Peyer's patch (tissue), 4 donors: ENCODE results near the gene DNAJC24. TPM values are rescaled to one million over a fixed set of nuclear protein-coding genes. Genes with fewer than 3 reads are reported as not detected.
"Not testable (repeated sequence)": the region's sequence is repeated elsewhere in the genome, so short reads cannot be mapped to it uniquely, and the experiment has no call there.

Experiments used
- DNase-seq, 3 donors: peaks; one replicate each; pipeline ENCODE4 v3.0.0-alpha.2; 2017 to 2019
- H3K27ac ChIP-seq, 4 donors: fragments of 200-600 bp; sonication (generic); one replicate each; pipeline ENCODE4 v1.5.1; 2016 to 2019
- H3K27me3 ChIP-seq, 2 donors: fragments of 200-600 bp; sonication (generic); one replicate each; pipeline ENCODE4 v1.5.1; 2019
- H3K36me3 ChIP-seq, 3 donors: fragments of 200-600 bp; sonication (generic); one replicate each; pipeline ENCODE4 v1.5.1; 2016 to 2019
- H3K4me1 ChIP-seq, 4 donors: fragments of 200-600 bp; sonication (generic); one replicate each; pipeline ENCODE4 v1.5.1; 2016 to 2019
- H3K4me3 ChIP-seq, 4 donors: fragments of 200-600 bp; sonication (generic); 1 replicate in 3 of 4; 2 replicates in 1 of 4; pipeline ENCODE4 v1.5.1; 2016 to 2019; ENCODE audit warnings: mild to moderate bottlenecking in 1 of 4
- H3K9me3 ChIP-seq, 4 donors: fragments of 200-600 bp; sonication (generic); one replicate each; pipeline ENCODE4 v1.5.1; 2016 to 2019; ENCODE audit warnings: mild to moderate bottlenecking in 1 of 4
- POLR2A ChIP-seq, 2 donors: fragments of 450-650 bp; IDR thresholded peaks; one replicate each; pipeline ENCODE4 v1.5.1; 2017; ENCODE audit warnings: antibody characterized with exemption in 2 of 2, mild to moderate bottlenecking in 2 of 2, moderate library complexity in 2 of 2
- total RNA-seq, 4 donors: library from RNA; depleted of rRNA; stranded (reverse); fragments of >200 nt; gene quantifications; one replicate each; pipeline ENCODE4 v1.1.0, GENCODE V29; 2016
- TF ChIP-seq, protein P1 (sequence below), 6 experiments: fragments of 450-650 bp in 4 of 6; fragments of 200-600 bp in 2 of 6; sonication (generic) in 1 of 6; IDR thresholded peaks; one replicate each; pipeline ENCODE4 v1.5.1; 2017 to 2019; ENCODE audit warnings: antibody characterized with exemption in 6 of 6, mild to moderate bottlenecking in 3 of 6, moderate library complexity in 1 of 6

The DNAJC24 gene, protein sequence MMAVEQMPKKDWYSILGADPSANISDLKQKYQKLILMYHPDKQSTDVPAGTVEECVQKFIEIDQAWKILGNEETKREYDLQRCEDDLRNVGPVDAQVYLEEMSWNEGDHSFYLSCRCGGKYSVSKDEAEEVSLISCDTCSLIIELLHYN
- 10 to 100 TPM; 12.1 to 17.3 (median 15.8) TPM for total RNA-seq

DNA sequence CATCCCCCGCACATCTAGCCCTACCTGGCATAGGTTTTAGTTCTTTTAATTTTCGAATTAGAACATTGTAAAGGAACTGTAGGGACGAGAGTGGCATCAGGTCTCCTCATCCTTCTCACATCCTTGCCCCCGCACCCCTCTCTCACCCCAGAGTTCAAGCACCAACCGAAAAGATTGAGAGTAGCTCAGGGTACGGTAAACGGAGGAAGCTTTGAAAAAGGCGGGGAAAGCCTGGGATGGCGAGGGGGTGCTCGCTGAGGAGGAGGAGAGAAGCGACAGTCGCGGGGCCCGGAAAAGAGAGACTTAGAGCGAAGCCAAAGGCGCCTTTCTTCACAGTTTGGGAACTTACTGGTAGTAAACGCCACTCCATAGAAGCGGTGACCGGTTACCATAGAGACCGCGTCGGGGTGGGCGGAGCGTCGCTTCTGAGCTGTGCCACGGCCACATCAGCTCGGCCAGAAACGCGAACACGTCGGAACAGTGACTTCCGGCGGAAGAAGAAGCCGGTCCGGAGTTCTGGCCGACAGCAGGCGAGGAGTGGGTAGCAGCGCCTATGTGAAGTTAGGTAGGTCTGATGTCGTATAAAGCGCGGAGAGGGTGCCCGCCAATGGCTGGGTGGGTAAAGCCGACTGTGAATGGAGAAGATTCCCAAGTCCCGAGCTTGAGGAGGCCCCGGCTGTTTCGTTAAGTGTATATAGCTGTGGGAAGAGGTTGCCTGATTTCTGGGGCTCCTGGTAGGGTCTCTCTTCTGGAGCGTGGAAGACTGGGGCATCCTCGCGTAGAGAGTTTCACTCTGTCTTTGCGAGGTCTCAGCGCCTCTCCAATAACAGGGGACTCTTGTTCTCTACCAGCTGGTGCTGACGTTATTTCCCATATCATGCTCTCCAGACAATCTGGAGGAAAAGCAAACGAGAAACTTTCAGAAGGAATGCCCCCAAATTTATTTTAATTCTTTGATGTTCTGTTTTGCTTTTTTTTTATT, at the start of gene DNAJC24, which contains the start of gene DCDC1:
Gene DNAJC24 (plus strand): TSS at position 513 of the 982 bp plus-strand sequence. CDS start 889 bp downstream, outside the sequence.
Gene DCDC1 (minus strand): TSS at position 392 of the 982 bp plus-strand sequence. CDS start 41,459 bp downstream, outside the sequence.
- peak; percentile 20 to 32 for TF ChIP-seq POLR2A (IDR thresholded peaks at IDR 0.05)
- TF ChIP-seq, protein P1, sequence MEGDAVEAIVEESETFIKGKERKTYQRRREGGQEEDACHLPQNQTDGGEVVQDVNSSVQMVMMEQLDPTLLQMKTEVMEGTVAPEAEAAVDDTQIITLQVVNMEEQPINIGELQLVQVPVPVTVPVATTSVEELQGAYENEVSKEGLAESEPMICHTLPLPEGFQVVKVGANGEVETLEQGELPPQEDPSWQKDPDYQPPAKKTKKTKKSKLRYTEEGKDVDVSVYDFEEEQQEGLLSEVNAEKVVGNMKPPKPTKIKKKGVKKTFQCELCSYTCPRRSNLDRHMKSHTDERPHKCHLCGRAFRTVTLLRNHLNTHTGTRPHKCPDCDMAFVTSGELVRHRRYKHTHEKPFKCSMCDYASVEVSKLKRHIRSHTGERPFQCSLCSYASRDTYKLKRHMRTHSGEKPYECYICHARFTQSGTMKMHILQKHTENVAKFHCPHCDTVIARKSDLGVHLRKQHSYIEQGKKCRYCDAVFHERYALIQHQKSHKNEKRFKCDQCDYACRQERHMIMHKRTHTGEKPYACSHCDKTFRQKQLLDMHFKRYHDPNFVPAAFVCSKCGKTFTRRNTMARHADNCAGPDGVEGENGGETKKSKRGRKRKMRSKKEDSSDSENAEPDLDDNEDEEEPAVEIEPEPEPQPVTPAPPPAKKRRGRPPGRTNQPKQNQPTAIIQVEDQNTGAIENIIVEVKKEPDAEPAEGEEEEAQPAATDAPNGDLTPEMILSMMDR (IDR thresholded peaks at IDR 0.05), result no peak
- no peaks in the 10 kb centered on the region for H3K9me3 ChIP-seq
- H3K27me3 ChIP-seq, result no peaks in the 10 kb centered on the region
- H3K36me3 ChIP-seq, result no peaks in the 10 kb centered on the region
- peaks cover 0 to 6% (median 1%) of the 10 kb centered on the region in 4 donors for H3K4me1 ChIP-seq
- H3K27ac ChIP-seq, result peak within 1 kb of the TSS; percentile 69 to 72 (median 71)
- peak; percentile 89 to 96 (median 92) for DNase-seq
- peak within 1 kb of the TSS; percentile 52 to 79 (median 64) for H3K4me3 ChIP-seq

DNA sequence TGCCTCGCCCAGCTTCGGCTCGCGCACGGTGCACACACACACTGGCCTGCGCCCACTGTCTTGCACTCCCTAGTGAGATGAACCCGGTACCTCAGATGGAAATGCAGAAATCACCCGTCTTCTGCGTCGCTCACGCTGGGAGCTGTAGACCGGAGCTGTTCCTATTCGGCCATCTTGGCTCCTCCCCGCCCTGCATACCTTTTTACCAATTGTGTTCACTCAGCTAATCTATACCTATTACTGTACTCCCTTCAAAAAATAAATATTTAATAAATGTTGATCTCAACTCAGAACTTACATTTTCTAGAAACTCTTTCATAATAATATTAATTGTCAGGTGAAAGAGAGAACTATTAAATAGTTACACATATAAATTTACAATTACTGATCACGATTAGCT, 48.2 kb upstream of the DNAJC24 start:
- not testable (repeated sequence) for H3K27ac ChIP-seq, H3K36me3 ChIP-seq, H3K4me3 ChIP-seq, H3K4me1 ChIP-seq, H3K9me3 ChIP-seq, H3K27me3 ChIP-seq, DNase-seq

DNA sequence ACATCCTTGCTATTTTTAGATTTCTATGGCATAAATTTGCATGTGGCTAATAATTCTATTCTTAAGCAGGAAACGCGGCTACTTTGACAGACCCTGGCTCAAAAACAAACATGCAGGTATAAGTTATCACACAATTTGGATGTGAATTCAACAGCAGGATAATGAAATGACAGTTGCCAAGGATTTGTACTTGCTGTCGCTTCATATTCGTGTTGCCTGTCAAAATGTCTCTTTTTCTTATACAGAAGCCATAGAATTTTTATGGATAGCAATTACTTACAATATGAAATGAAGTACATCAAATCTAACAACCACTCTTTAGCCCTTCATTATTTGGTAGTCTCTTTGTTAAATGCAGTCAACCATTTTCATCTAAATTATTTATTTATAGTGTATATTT, 46.5 kb upstream of the DNAJC24 start:
- no peaks in the 10 kb centered on the region for H3K36me3 ChIP-seq
- no peak for DNase-seq
- TF ChIP-seq, protein P1 (IDR thresholded peaks at IDR 0.05), result no peak
- TF ChIP-seq POLR2A (IDR thresholded peaks at IDR 0.05), result no peak
- no peak overlapping the region for H3K27ac ChIP-seq
- no peaks in the 10 kb centered on the region for H3K27me3 ChIP-seq
- no peak overlapping the region for H3K4me3 ChIP-seq
- no peaks in the 10 kb centered on the region for H3K9me3 ChIP-seq
- H3K4me1 ChIP-seq, result no peaks in the 10 kb centered on the region

DNA sequence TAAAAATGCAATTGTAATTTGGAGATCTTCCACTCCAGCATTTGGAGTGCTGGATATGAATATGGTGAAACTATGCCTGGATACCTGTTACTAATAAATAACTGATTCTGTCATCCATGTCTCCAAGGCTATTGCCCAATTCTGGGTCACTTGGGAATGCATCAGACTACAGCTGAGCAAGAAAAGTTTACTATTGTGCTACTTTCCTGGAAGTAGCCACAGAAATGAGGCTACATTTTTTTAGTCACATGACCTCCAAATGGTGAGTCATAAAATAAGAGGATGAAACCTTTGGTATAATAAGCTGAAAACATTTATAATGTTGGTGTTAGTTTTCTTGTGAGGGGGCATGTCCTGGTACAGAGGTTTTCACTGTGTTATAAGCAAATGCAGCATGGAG, 44.5 kb upstream of the DNAJC24 start:
- TF ChIP-seq POLR2A (IDR thresholded peaks at IDR 0.05), result no peak
- H3K9me3 ChIP-seq, result no peaks in the 10 kb centered on the region
- DNase-seq, result no peak

DNA sequence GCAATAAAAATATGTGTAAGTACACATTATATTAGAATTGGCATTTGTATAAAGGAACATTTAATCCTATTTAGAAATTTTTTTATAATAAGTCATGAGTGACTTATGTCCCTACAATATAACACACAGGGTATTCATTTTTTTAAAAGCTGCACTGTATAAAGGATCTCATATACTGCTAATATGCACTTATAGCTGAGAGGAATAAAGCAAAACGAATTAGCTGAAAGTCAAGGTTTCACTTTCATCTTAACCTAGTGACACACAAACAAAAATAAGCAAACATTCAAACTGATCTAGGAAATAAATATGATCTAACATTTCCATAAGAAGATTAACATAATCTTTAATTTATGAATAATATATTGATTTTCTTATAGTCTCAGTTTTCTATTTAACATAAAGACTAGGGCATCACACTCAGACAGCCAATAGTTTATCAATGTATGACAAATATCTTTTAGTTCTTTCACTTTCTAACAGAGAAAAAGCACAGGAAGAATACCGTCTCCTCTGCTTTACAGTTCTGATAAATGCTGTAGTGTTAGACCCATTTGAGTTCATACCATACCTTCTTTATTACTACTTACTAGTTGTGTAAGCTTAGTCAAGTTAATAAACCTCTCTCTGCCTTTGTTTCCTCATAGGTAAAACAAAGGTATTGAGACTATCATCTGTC, 43.1 kb upstream of the DNAJC24 start:
- H3K4me1 ChIP-seq, result no peaks in the 10 kb centered on the region
- H3K27ac ChIP-seq, result no peak overlapping the region
- H3K4me3 ChIP-seq, result peak overlapping the region in 1 of 4 donors; percentile 9
- no peaks in the 10 kb centered on the region for H3K36me3 ChIP-seq
- no peak for DNase-seq
- no peaks in the 10 kb centered on the region for H3K27me3 ChIP-seq
- TF ChIP-seq POLR2A (IDR thresholded peaks at IDR 0.05), result no peak
- TF ChIP-seq, protein P1 (IDR thresholded peaks at IDR 0.05), result no peak
- H3K9me3 ChIP-seq, result no peaks in the 10 kb centered on the region

More for the DNA sequence above, 44.5 kb upstream of the DNAJC24 start:
- no peaks in the 10 kb centered on the region for H3K36me3 ChIP-seq
- H3K27ac ChIP-seq, result no peak overlapping the region
- no peaks in the 10 kb centered on the region for H3K27me3 ChIP-seq
- H3K4me1 ChIP-seq, result no peaks in the 10 kb centered on the region
- H3K4me3 ChIP-seq, result no peak overlapping the region

DNA sequence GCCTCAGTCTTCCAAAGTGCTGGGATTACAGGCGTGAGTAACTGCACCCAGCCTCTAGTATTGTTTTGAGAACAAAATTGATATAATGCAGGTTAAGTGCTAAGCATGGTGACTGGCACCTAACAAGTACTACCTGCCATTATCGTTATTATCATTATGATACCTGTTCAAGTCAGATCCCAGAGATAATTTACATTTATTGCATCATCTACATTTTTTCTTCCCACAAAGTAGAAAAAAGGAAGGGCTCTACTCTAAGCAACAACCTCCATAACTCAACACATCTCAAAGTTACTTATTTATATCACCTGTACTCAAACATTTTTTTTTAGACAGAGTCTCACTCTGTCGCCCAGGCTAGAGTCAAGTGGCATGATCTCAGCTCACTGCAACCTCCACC, 42.2 kb upstream of the DNAJC24 start:
- no peaks in the 10 kb centered on the region for H3K27me3 ChIP-seq
- DNase-seq, result no peak
- no peaks in the 10 kb centered on the region for H3K4me1 ChIP-seq
- H3K36me3 ChIP-seq, result no peaks in the 10 kb centered on the region
- no peak overlapping the region for H3K4me3 ChIP-seq
- H3K27ac ChIP-seq, result no peak overlapping the region
- H3K9me3 ChIP-seq, result no peaks in the 10 kb centered on the region
- TF ChIP-seq, protein P1 (IDR thresholded peaks at IDR 0.05), result no peak
- TF ChIP-seq POLR2A (IDR thresholded peaks at IDR 0.05), result no peak
